WTC11 (cell line): ENCODE data around the gene TEAD1. TPM values are rescaled to one million over a fixed set of nuclear protein-coding genes. Genes with fewer than 3 reads are reported as not detected.

Source experiments
- ATAC-seq: fragments of 200-7000 bp; cut with Tn5 transposase; 2 replicates; pipeline ENCODE4 v1.10.0; 2021; ENCODE audit warnings: mild to moderate bottlenecking, moderate library complexity
- CTCF ChIA-PET: fragments of 300-600 bp; sonication (Branson Sonifier 250); formaldehyde crosslinking; loops from one replicate; lab custom pipeline; 2021; ENCODE audit warnings: antibody characterized with exemption; lab: Charles Lee
- POLR2A ChIA-PET: fragments of 350-600 bp; sonication (Branson Sonifier 250); formaldehyde crosslinking; loops from one replicate; lab custom pipeline; 2021; ENCODE audit warnings: antibody characterized with exemption; lab: Charles Lee
- DNase-seq: peaks from one replicate; pipeline ENCODE4 v3.0.0; 2021; ENCODE audit warnings: low spot score
- H3K27ac Mint-ChIP-seq: 2 replicates; pipeline ENCODE4 v1.8.0; 2021; ENCODE audit warnings: mixed read lengths
- H3K27me3 Mint-ChIP-seq: 2 replicates; pipeline ENCODE4 v1.8.0; 2021; ENCODE audit warnings: low read depth, mild to moderate bottlenecking, moderate library complexity, mixed read lengths
- H3K36me3 Mint-ChIP-seq: 2 replicates; pipeline ENCODE4 v1.8.0; 2021; ENCODE audit warnings: mixed read lengths
- H3K4me1 Mint-ChIP-seq: 2 replicates; pipeline ENCODE4 v1.8.0; 2022; ENCODE audit warnings: mixed read lengths
- H3K4me3 Mint-ChIP-seq: 2 replicates; pipeline ENCODE4 v1.8.0; 2021; ENCODE audit warnings: mild to moderate bottlenecking, moderate library complexity, mixed read lengths
- H3K9me3 Mint-ChIP-seq: 2 replicates; pipeline ENCODE4 v1.8.0; 2021; ENCODE audit warnings: mixed read lengths
- AFF4 ChIP-seq: sonication (generic); formaldehyde crosslinking; IDR thresholded peaks from 2 replicates; pipeline ENCODE4 v1.8.1; 2023; ENCODE audit warnings: mild to moderate bottlenecking, missing genetic modification reagents, borderline replicate concordance
- ESRRA ChIP-seq: sonication (generic); formaldehyde crosslinking; IDR thresholded peaks from 2 replicates; pipeline ENCODE4 v1.8.1; 2022; ENCODE audit warnings: mild to moderate bottlenecking, missing genetic modification reagents, borderline replicate concordance
- FOXJ3 ChIP-seq: sonication (generic); formaldehyde crosslinking; IDR thresholded peaks from 2 replicates; pipeline ENCODE4 v1.9.0; 2021; ENCODE audit warnings: missing genetic modification reagents, mild to moderate bottlenecking, borderline replicate concordance
- FOXK1 ChIP-seq: sonication (generic); formaldehyde crosslinking; IDR thresholded peaks from 2 replicates; pipeline ENCODE4 v1.8.0; 2022; ENCODE audit warnings: mild to moderate bottlenecking, moderate library complexity, missing genetic modification reagents
- GABPB1 ChIP-seq: sonication (generic); formaldehyde crosslinking; IDR thresholded peaks from 2 replicates; pipeline ENCODE4 v1.8.1; 2023; ENCODE audit warnings: mild to moderate bottlenecking, missing genetic modification reagents
- GRHL2 ChIP-seq: fragments of 250-450 bp; sonication (Bioruptor Pico); IDR thresholded peaks from 2 replicates; pipeline ENCODE4 v1.8.0; 2022; ENCODE audit warnings: mild to moderate bottlenecking, moderate library complexity; ENCODE audit not compliant: insufficient replicate concordance, severe bottlenecking
- GTF2I ChIP-seq: fragments of 250-450 bp; sonication (Bioruptor Pico); conservative IDR thresholded peaks from 2 replicates; pipeline ENCODE4 v1.4.0; 2021; ENCODE audit warnings: mild to moderate bottlenecking
- IRF2 ChIP-seq: sonication (generic); formaldehyde crosslinking; IDR thresholded peaks from 2 replicates; pipeline ENCODE4 v1.8.0; 2022; ENCODE audit warnings: low read depth, missing genetic modification reagents, borderline replicate concordance
- KAT7 ChIP-seq: sonication (generic); formaldehyde crosslinking; IDR thresholded peaks from 2 replicates; pipeline ENCODE4 v1.8.1; 2023; ENCODE audit warnings: missing genetic modification reagents, mild to moderate bottlenecking, borderline replicate concordance
- MXD4 ChIP-seq: fragments of 250-450 bp; sonication (Bioruptor Pico); IDR thresholded peaks from 2 replicates; pipeline ENCODE4 v1.8.0; 2021; ENCODE audit warnings: mild to moderate bottlenecking, moderate library complexity, borderline replicate concordance
- NFATC4 ChIP-seq: fragments of 250-450 bp; sonication (Bioruptor Pico); IDR thresholded peaks from 2 replicates; pipeline ENCODE4 v1.9.0; 2021; ENCODE audit warnings: mild to moderate bottlenecking
- PRDM15 ChIP-seq: sonication (generic); formaldehyde crosslinking; IDR thresholded peaks from 2 replicates; pipeline ENCODE4 v1.8.0; 2022; ENCODE audit warnings: missing genetic modification reagents
- RORB ChIP-seq: fragments of 250-450 bp; sonication (Bioruptor Pico); IDR thresholded peaks from 2 replicates; pipeline ENCODE4 v1.9.0; 2021; ENCODE audit warnings: mild to moderate bottlenecking
- TEAD1 ChIP-seq: sonication (generic); formaldehyde crosslinking; IDR thresholded peaks from 2 replicates; pipeline ENCODE4 v1.8.0; 2022; ENCODE audit warnings: mild to moderate bottlenecking, missing genetic modification reagents
- ZNF232 ChIP-seq: sonication (generic); formaldehyde crosslinking; IDR thresholded peaks from 2 replicates; pipeline ENCODE4 v1.8.0; 2022; ENCODE audit warnings: mild to moderate bottlenecking, missing genetic modification reagents
- ZNF423 ChIP-seq: fragments of 250-450 bp; sonication (Bioruptor Pico); IDR thresholded peaks from 2 replicates; pipeline ENCODE4 v2.1.2; 2022; ENCODE audit warnings: mild to moderate bottlenecking, moderate library complexity
- ZNF425 ChIP-seq: fragments of 250-450 bp; sonication (Bioruptor Pico); conservative IDR thresholded peaks from 2 replicates; pipeline ENCODE4 v1.9.0; 2021; ENCODE audit warnings: mild to moderate bottlenecking
- total RNA-seq: library from RNA; stranded (reverse); gene quantifications from 3 replicates; pipeline ENCODE4 v1.2.3, GENCODE V29; 2021
- TF ChIP-seq, protein P1 (sequence below): sonication (generic); formaldehyde crosslinking; IDR thresholded peaks from 2 replicates; pipeline ENCODE4 v1.8.0; 2023; ENCODE audit warnings: missing genetic modification reagents
- TF ChIP-seq, protein P2 (sequence below): sonication (generic); formaldehyde crosslinking; IDR thresholded peaks from 2 replicates; pipeline ENCODE4 v1.8.0; 2022; ENCODE audit warnings: mild to moderate bottlenecking, missing genetic modification reagents
- TF ChIP-seq, protein P3 (sequence below): sonication (generic); formaldehyde crosslinking; IDR thresholded peaks from 2 replicates; pipeline ENCODE4 v1.8.1; 2023; ENCODE audit warnings: mild to moderate bottlenecking, missing genetic modification reagents, moderate library complexity
- TF ChIP-seq, protein P4 (sequence below): sonication (generic); formaldehyde crosslinking; IDR thresholded peaks from 2 replicates; pipeline ENCODE4 v1.8.1; 2022; ENCODE audit warnings: mild to moderate bottlenecking, missing genetic modification reagents, moderate library complexity, borderline replicate concordance

The TEAD1 gene
- total RNA-seq, 1 experiment from 2014 or later = 79.9 TPM

DNA sequence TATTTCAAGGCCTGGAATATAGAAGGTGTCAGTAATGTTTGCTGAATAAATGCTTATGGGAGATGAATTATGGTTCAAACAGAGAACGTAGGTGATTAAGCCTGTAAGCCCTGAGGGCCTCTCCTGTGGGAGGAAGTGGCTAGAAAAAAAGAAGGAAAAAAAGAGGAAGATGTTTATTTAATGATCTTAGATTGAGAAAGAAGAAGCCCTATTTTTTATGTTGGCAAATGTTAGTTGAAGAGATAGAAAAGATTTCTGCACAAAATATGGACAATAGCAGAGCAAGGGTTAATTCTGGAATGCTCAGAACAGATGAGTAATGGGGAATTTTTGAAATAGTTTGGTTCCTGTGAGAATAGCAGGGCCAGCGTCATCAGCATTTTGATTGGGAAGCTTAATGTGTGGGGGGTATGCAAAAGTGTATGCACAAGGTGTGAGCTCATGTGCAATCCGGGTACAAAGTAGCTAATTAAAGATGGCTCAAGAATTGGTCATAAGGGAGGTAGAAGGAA lies 95.7 kb downstream of the TEAD1 start (continued):
- TF ChIP-seq, protein P1, sequence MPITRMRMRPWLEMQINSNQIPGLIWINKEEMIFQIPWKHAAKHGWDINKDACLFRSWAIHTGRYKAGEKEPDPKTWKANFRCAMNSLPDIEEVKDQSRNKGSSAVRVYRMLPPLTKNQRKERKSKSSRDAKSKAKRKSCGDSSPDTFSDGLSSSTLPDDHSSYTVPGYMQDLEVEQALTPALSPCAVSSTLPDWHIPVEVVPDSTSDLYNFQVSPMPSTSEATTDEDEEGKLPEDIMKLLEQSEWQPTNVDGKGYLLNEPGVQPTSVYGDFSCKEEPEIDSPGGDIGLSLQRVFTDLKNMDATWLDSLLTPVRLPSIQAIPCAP (CRISPR knock-in tag) = no peak
- TF ChIP-seq, protein P2, sequence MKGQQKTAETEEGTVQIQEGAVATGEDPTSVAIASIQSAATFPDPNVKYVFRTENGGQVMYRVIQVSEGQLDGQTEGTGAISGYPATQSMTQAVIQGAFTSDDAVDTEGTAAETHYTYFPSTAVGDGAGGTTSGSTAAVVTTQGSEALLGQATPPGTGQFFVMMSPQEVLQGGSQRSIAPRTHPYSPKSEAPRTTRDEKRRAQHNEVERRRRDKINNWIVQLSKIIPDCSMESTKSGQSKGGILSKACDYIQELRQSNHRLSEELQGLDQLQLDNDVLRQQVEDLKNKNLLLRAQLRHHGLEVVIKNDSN = no peak
- TF ChIP-seq IRF2 (CRISPR knock-in tag) (no peak), GTF2I (CRISPR knock-in tag) (no peak), GRHL2 (CRISPR knock-in tag) (no peak)
- TF ChIP-seq, protein P3, sequence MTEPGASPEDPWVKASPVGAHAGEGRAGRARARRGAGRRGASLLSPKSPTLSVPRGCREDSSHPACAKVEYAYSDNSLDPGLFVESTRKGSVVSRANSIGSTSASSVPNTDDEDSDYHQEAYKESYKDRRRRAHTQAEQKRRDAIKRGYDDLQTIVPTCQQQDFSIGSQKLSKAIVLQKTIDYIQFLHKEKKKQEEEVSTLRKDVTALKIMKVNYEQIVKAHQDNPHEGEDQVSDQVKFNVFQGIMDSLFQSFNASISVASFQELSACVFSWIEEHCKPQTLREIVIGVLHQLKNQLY (CRISPR knock-in tag) = no peak
- TF ChIP-seq, all 79 proteins: peak for 0

GRCh38 chr11:12770435-12770834 lies 96.2 kb downstream of the TEAD1 start:
- no peaks in the 10 kb centered on the region for H3K27me3 Mint-ChIP-seq
- no peak overlapping the region for H3K27ac Mint-ChIP-seq
- ChIA-PET CTCF (no interaction called here), POLR2A (no interaction called here)
- no peak overlapping the region for H3K4me3 Mint-ChIP-seq
- TF ChIP-seq FOXK1 (no peak), ZNF425 (CRISPR knock-in tag) (no peak), FOXJ3 (CRISPR knock-in tag) (no peak), RORB (CRISPR knock-in tag) (no peak), AFF4 (CRISPR knock-in tag) (no peak), NFATC4 (CRISPR knock-in tag) (no peak), ZNF232 (no peak), MXD4 (CRISPR knock-in tag) (no peak), TEAD1 (no peak), ZNF423 (CRISPR knock-in tag) (no peak), PRDM15 (CRISPR knock-in tag) (no peak), GABPB1 (CRISPR knock-in tag) (no peak), IRF2 (CRISPR knock-in tag) (no peak), KAT7 (CRISPR knock-in tag) (no peak), ESRRA (CRISPR knock-in tag) (no peak)
- TF ChIP-seq, protein P4, sequence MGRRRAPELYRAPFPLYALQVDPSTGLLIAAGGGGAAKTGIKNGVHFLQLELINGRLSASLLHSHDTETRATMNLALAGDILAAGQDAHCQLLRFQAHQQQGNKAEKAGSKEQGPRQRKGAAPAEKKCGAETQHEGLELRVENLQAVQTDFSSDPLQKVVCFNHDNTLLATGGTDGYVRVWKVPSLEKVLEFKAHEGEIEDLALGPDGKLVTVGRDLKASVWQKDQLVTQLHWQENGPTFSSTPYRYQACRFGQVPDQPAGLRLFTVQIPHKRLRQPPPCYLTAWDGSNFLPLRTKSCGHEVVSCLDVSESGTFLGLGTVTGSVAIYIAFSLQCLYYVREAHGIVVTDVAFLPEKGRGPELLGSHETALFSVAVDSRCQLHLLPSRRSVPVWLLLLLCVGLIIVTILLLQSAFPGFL (CRISPR knock-in tag) = no peak
- no peaks in the 10 kb centered on the region for H3K9me3 Mint-ChIP-seq
- H3K4me1 Mint-ChIP-seq = peaks cover 20% of the 10 kb centered on the region
- ATAC-seq = no peak
- no peak for DNase-seq
- peaks cover 11% of the 10 kb centered on the region for H3K36me3 Mint-ChIP-seq
